K562 (cell line): ENCODE results near the gene SMCO1. TPM values are rescaled to one million over a fixed set of nuclear protein-coding genes. Genes with fewer than 3 reads are reported as not detected.

Experiments used
- ATAC-seq: fragments of 200-7000 bp; cut with Tn5 transposase; 3 replicates; pipeline ENCODE4 v1.9.1; 2020; ENCODE audit warnings: moderate library complexity
- BruUV-seq: library from RNA; stranded (reverse); fragments of 400-500 nt; replicated peaks from 2 replicates; lab custom pipeline; 2021; lab: Mats Ljungman, UMichigan
- CTCF ChIA-PET: fragments of 300-600 bp; formaldehyde crosslinking; extraction: SDS; loops from one replicate; lab custom pipeline; 2021; ENCODE audit warnings: low intra/inter-chr PET ratio; lab: Yijun Ruan, JAX
- POLR2A ChIA-PET: fragments of 300-600, 350-650 bp; sonication (Branson Sonifier 250); formaldehyde crosslinking; extraction: SDS; loops from one replicate; lab custom pipeline; 2021; ENCODE audit warnings: antibody characterized with exemption, inconsistent platforms; lab: Yijun Ruan, JAX
- DNase-seq, 4 experiments: peaks; one replicate each; pipeline versions ENCODE4 v3.0.0 to v3.0.0-alpha.2; 2011 to 2018; ENCODE audit warnings: low spot score in 3 of 4, mixed read lengths in 3 of 4; ENCODE audit errors: extremely low read depth in 1 of 4
- FAIRE-seq: peaks from 2 replicates; lab custom pipeline; 2011; peaks lifted over from hg19 to GRCh38; lab: Jason Lieb, UNC
- H2AFZ ChIP-seq: 2 replicates; pipeline ENCODE4 v1.6.0; 2011; ENCODE audit warnings: low read depth, low read length, control low read depth, inconsistent platforms
- H3K27ac ChIP-seq: fragments of 200-600 bp; 3 replicates; pipeline ENCODE4 v1.8.0; 2011; ENCODE audit warnings: low read depth, mild to moderate bottlenecking, control low read depth, inconsistent platforms, low read length, moderate library complexity, mixed read lengths; ENCODE audit errors: extremely low read depth
- H3K27me3 ChIP-seq, 2 experiments: fragments of 300-600 bp in 1 of 2; 2 replicates in 1 of 2; 3 replicates in 1 of 2; pipeline versions ENCODE4 v1.6.0 to v1.8.0; 2011; ENCODE audit warnings: inconsistent platforms in 2 of 2, low read length in 2 of 2, mild to moderate bottlenecking in 1 of 2, mixed read lengths in 1 of 2, moderate library complexity in 1 of 2; ENCODE audit not compliant: control insufficient read depth in 2 of 2, insufficient read depth in 2 of 2
- H3K36me3 ChIP-seq: fragments of 300-600 bp; 3 replicates; pipeline ENCODE4 v1.8.0; 2011; ENCODE audit warnings: mild to moderate bottlenecking, low read length, inconsistent platforms; ENCODE audit not compliant: control insufficient read depth, insufficient read depth
- H3K4me1 ChIP-seq, 2 experiments: fragments of 200-600 bp in 1 of 2; replicated peaks in 1 of 2; 2 replicates in 1 of 2; 3 replicates in 1 of 2; pipeline versions ENCODE4 v1.5.1 to v1.8.0; 2011; ENCODE audit warnings: inconsistent platforms in 2 of 2, low read length in 2 of 2, mild to moderate bottlenecking in 1 of 2, mixed read lengths in 1 of 2, moderate library complexity in 1 of 2; ENCODE audit not compliant: control insufficient read depth in 2 of 2, insufficient read depth in 2 of 2
- H3K4me2 ChIP-seq: 2 replicates; pipeline ENCODE4 v1.6.1; 2011; ENCODE audit warnings: low read length, control low read depth, inconsistent platforms, mixed read lengths; ENCODE audit not compliant: insufficient read depth
- H3K4me3 ChIP-seq: fragments of 200-600 bp; sonication (generic), shearing (Covaris generic); 2 replicates; pipeline ENCODE4 v1.5.1; 2016; ENCODE audit warnings: control low read depth, inconsistent platforms
- H3K79me2 ChIP-seq: fragments of 200-600 bp; 3 replicates; pipeline ENCODE4 v1.8.0; 2011; ENCODE audit warnings: low read length, inconsistent platforms; ENCODE audit not compliant: control insufficient read depth, insufficient read depth
- H3K9ac ChIP-seq, 2 experiments: 2 replicates each; pipeline versions ENCODE4 v1.6.0 to v1.6.1; 2011; ENCODE audit warnings: low read depth in 2 of 2, low read length in 2 of 2, control low read depth in 1 of 2, inconsistent platforms in 1 of 2, mild to moderate bottlenecking in 1 of 2, mixed read lengths in 1 of 2; ENCODE audit not compliant: insufficient read depth in 1 of 2
- H3K9me1 ChIP-seq: one replicate; pipeline ENCODE4 v1.6.0; 2011; ENCODE audit warnings: inconsistent platforms, mild to moderate bottlenecking, low read length, moderate library complexity; ENCODE audit not compliant: control insufficient read depth, insufficient read depth
- H3K9me3 ChIP-seq: replicated peaks from 2 replicates; pipeline ENCODE4 v1.5.1; 2011; ENCODE audit warnings: low read depth, low read length, inconsistent platforms; ENCODE audit not compliant: control insufficient read depth, insufficient read depth
- H4K20me1 ChIP-seq: replicated peaks from 2 replicates; pipeline ENCODE4 v1.6.1; 2011; ENCODE audit warnings: low read length, inconsistent platforms, mixed read lengths; ENCODE audit not compliant: control insufficient read depth, insufficient read depth
- FOXA1 ChIP-seq: fragments of 450-650 bp; IDR thresholded peaks from 2 replicates; pipeline ENCODE4 v1.6.1; 2016; ENCODE audit warnings: mild to moderate bottlenecking, borderline replicate concordance
- FOXK1 ChIP-seq: sonication (generic); formaldehyde crosslinking; IDR thresholded peaks from 2 replicates; pipeline ENCODE4 v1.8.0; 2022; ENCODE audit warnings: missing genetic modification reagents, mild to moderate bottlenecking, borderline replicate concordance
- HIVEP1 ChIP-seq: fragments of 250-450 bp; sonication (Bioruptor Pico); IDR thresholded peaks from 2 replicates; pipeline ENCODE4 v1.4.0; 2020; ENCODE audit warnings: mild to moderate bottlenecking
- KAT2B ChIP-seq: IDR thresholded peaks from one replicate; pipeline ENCODE4 v1.6.1; 2012; ENCODE audit warnings: low read depth, mild to moderate bottlenecking, control low read depth, inconsistent platforms, low read length, moderate library complexity
- NFE2 ChIP-seq: IDR thresholded peaks from 2 replicates; pipeline ENCODE4 v1.6.1; 2014; ENCODE audit warnings: antibody characterized with exemption, low read depth
- NFIC ChIP-seq: fragments of 450-650 bp; IDR thresholded peaks from 2 replicates; pipeline ENCODE4 v1.6.1; 2017; ENCODE audit warnings: mild to moderate bottlenecking, inconsistent platforms
- SP1 ChIP-seq: sonication (generic); formaldehyde crosslinking; IDR thresholded peaks from 2 replicates; pipeline ENCODE4 v1.8.1; 2022; ENCODE audit warnings: mild to moderate bottlenecking, missing genetic modification reagents
- SRF ChIP-seq, 2 experiments: fragments of 250-450, 450-650 bp in 1 of 2; sonication (Bioruptor Pico) in 1 of 2; sonication (generic) in 1 of 2; formaldehyde crosslinking; IDR thresholded peaks; 2 replicates each; pipeline versions ENCODE4 v1.5.0 to v1.5.1; 2020 to 2022; ENCODE audit warnings: mild to moderate bottlenecking in 1 of 2, missing genetic modification reagents in 1 of 2
- YY1 ChIP-seq, 3 experiments: IDR thresholded peaks; 2 replicates each; pipeline ENCODE4 v1.6.1; 2011; ENCODE audit warnings: low read length in 2 of 3, mild to moderate bottlenecking in 2 of 3, moderate library complexity in 2 of 3, borderline replicate concordance in 1 of 3, control low read depth in 1 of 3, low read depth in 1 of 3; ENCODE audit not compliant: insufficient read depth in 3 of 3, insufficient replicate concordance in 2 of 3, control insufficient read depth in 1 of 3, insufficient read length in 1 of 3; ENCODE audit errors: extremely low read depth in 1 of 3
- ZNF583 ChIP-seq: fragments of 250-450 bp; sonication (Bioruptor Pico); IDR thresholded peaks from 2 replicates; pipeline ENCODE4 v1.4.0; 2020
- WGBS: fragments of 100-300 bp; shearing (Covaris generic); methylation state at CpG from one replicate; pipeline ENCODE4 v1.1.6; 2016; ENCODE audit warnings: low coverage, mixed read lengths; ENCODE audit not compliant: insufficient coverage; ENCODE audit errors: missing lambda C conversion rate; 5-methylcytosine and 5-hydroxymethylcytosine counted together
- in situ Hi-C: fragments of 300-500 bp; cut with MboI; formaldehyde crosslinking; loops from 4 replicates; pipeline ENCODE4 v1.15.0; 2018; ENCODE audit warnings: inconsistent platforms, mixed read lengths
- intact Hi-C: fragments of 100-400 bp; cut with micrococcal nuclease; formaldehyde crosslinking; loops from 2 replicates; pipeline ENCODE4 v1.14.2; 2022
- polyA plus RNA-seq, 8 experiments: library from polyadenylated mRNA; depleted of rRNA in 4 of 8; stranded (reverse) in 5 of 8; unstranded in 3 of 8; fragments of >200 nt; fragmentation: Nextera tagmentation in 2 of 8; fragmentation: Illumina TruSeq in 1 of 8; extraction: Ambion mirVana in 2 of 8; extraction: Trizol in 1 of 8; gene quantifications; 2 replicates each; pipeline versions ENCODE4 v1.2.1 to v1.2.3, GENCODE V29; 2011 to 2014; ENCODE audit warnings: inconsistent platforms in 1 of 8, missing spikeins in 1 of 8
- total RNA-seq, 7 experiments: library from RNA; depleted of rRNA in 6 of 7; stranded (reverse); fragments of >200 nt in 6 of 7; fragmentation: Illumina TruSeq in 2 of 7; extraction: Trizol in 2 of 7; gene quantifications; 2 replicates each; pipeline versions ENCODE4 v1.2.1 to v1.2.3, GENCODE V29; 2011 to 2021; ENCODE audit warnings: low replicate concordance in 1 of 7
- TF ChIP-seq, protein P1 (sequence below): sonication (generic); formaldehyde crosslinking; IDR thresholded peaks from 2 replicates; pipeline ENCODE4 v1.8.0; 2023; ENCODE audit warnings: mild to moderate bottlenecking, missing genetic modification reagents
- TF ChIP-seq, protein P2 (sequence below), 2 experiments: fragments of 450-650 bp; conservative IDR thresholded peaks; 2 replicates each; pipeline ENCODE4 v1.6.1; 2017; ENCODE audit warnings: mild to moderate bottlenecking in 2 of 2, moderate library complexity in 2 of 2
- TF ChIP-seq, protein P3 (sequence below): fragments of 250-450 bp; sonication (Bioruptor Pico); IDR thresholded peaks from 2 replicates; pipeline ENCODE4 v1.8.0; 2021; ENCODE audit warnings: moderate library complexity, mild to moderate bottlenecking, inconsistent platforms

SMCO1 gene
- total and polyA plus RNA-seq, 9 of the 15 experiments (the other 6 are each of a cell fraction or from before 2014, with no cell fraction given), result 0.05 to 0.35 (median 0.12) TPM; not detected in 5

GRCh38 chr3:196517919-196518318 is 2.8 kb upstream of the SMCO1 start:
- peak overlapping the region; percentile 61; the same call in 2 of the 3 replicates for H3K27ac ChIP-seq
- intact Hi-C loops (loop anchor here (2.0 to 10.0 kb wide), 6 partner anchors 17 to 433 kb away; partner anchors contain the start of genes TFRC and TM4SF19), in situ Hi-C loops (loop anchor here (5.0 to 25.0 kb wide), 3 partner anchors 496 to 806 kb away; partner anchors contain the start of gene MUC20)
- ATAC-seq (peak; percentile 11; the same call in 2 of the 3 replicates), FAIRE-seq (peak; percentile 58), DNase-seq (peak in 1 of 4 experiments; percentile 77)
- POLR2A ChIA-PET, result interaction anchor here (0.7 to 0.9 kb wide), 4 partner anchors 11 to 438 kb away, joined by 3 to 4 read pairs (median 3); no protein-coding TSS in a partner anchor
- no peaks in the 10 kb centered on the region for H3K79me2 ChIP-seq
- H3K4me2 ChIP-seq, result no peak overlapping the region
- H3K9me1 ChIP-seq, result no peaks in the 10 kb centered on the region
- no TSS peak for BruUV-seq
- H3K9ac ChIP-seq, result no peak overlapping the region
- peak overlapping the region; percentile 96 for H2AFZ ChIP-seq
- 47% methylated on average over 2 of the region's 2 CpGs for WGBS
- H3K27me3 ChIP-seq, result no peaks in the 10 kb centered on the region
- H3K4me1 ChIP-seq, result peaks cover 15 to 51% of the 10 kb centered on the region in 2 experiments
- no peaks in the 10 kb centered on the region for H3K36me3 ChIP-seq
- no peak overlapping the region for H3K4me3 ChIP-seq
- CTCF ChIA-PET, result interaction anchor here (1.1 to 2.2 kb wide), 2 partner anchors 264 to 265 kb away, joined by 8 to 23 read pairs; no protein-coding TSS in a partner anchor
- H4K20me1 ChIP-seq, result no peaks in the 10 kb centered on the region
- H3K9me3 ChIP-seq, result no peaks in the 10 kb centered on the region
- TF ChIP-seq SRF (CRISPR knock-in tag; IDR thresholded peaks at IDR 0.05) (peak in 1 of 2 experiments; percentile 92; a peak in 2 of 4 replicates), HIVEP1 (CRISPR knock-in tag) (no peak), FOXK1 (CRISPR knock-in tag) (0 out of 2 replicates have a peak, but pooled peaks have one; percentile 31), NFE2 (0 out of 2 replicates have a peak, but pooled peaks have one; percentile 9), KAT2B (no peak), FOXA1 (no peak), YY1 (IDR thresholded peaks at IDR 0.05; ENCODE audit: borderline replicate concordance in 1 of 3, control insufficient read depth in 1 of 3, extremely low read depth in 1 of 3, insufficient read depth in 3 of 3, insufficient read length in 1 of 3, insufficient replicate concordance in 2 of 3, low read depth in 1 of 3, low read length in 2 of 3) (peak in 1 of 3 experiments; percentile 63), NFIC (peak; percentile 94), SP1 (CRISPR knock-in tag) (0 out of 2 replicates have a peak, but pooled peaks have one; percentile 27), ZNF583 (CRISPR knock-in tag) (no peak)
- TF ChIP-seq, protein P1, sequence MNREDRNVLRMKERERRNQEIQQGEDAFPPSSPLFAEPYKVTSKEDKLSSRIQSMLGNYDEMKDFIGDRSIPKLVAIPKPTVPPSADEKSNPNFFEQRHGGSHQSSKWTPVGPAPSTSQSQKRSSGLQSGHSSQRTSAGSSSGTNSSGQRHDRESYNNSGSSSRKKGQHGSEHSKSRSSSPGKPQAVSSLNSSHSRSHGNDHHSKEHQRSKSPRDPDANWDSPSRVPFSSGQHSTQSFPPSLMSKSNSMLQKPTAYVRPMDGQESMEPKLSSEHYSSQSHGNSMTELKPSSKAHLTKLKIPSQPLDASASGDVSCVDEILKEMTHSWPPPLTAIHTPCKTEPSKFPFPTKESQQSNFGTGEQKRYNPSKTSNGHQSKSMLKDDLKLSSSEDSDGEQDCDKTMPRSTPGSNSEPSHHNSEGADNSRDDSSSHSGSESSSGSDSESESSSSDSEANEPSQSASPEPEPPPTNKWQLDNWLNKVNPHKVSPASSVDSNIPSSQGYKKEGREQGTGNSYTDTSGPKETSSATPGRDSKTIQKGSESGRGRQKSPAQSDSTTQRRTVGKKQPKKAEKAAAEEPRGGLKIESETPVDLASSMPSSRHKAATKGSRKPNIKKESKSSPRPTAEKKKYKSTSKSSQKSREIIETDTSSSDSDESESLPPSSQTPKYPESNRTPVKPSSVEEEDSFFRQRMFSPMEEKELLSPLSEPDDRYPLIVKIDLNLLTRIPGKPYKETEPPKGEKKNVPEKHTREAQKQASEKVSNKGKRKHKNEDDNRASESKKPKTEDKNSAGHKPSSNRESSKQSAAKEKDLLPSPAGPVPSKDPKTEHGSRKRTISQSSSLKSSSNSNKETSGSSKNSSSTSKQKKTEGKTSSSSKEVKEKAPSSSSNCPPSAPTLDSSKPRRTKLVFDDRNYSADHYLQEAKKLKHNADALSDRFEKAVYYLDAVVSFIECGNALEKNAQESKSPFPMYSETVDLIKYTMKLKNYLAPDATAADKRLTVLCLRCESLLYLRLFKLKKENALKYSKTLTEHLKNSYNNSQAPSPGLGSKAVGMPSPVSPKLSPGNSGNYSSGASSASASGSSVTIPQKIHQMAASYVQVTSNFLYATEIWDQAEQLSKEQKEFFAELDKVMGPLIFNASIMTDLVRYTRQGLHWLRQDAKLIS (CRISPR knock-in tag), result 0 out of 2 replicates have a peak, but pooled peaks have one; percentile 60
- TF ChIP-seq, protein P2, sequence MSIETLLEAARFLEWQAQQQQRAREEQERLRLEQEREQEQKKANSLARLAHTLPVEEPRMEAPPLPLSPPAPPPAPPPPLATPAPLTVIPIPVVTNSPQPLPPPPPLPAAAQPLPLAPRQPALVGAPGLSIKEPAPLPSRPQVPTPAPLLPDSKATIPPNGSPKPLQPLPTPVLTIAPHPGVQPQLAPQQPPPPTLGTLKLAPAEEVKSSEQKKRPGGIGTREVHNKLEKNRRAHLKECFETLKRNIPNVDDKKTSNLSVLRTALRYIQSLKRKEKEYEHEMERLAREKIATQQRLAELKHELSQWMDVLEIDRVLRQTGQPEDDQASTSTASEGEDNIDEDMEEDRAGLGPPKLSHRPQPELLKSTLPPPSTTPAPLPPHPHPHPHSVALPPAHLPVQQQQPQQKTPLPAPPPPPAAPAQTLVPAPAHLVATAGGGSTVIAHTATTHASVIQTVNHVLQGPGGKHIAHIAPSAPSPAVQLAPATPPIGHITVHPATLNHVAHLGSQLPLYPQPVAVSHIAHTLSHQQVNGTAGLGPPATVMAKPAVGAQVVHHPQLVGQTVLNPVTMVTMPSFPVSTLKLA (conservative IDR thresholded peaks at IDR 0.05), result 0 out of 4 replicates have a peak, but pooled peaks of 1 of the 2 experiments have one; percentile 31
- TF ChIP-seq, protein P3, sequence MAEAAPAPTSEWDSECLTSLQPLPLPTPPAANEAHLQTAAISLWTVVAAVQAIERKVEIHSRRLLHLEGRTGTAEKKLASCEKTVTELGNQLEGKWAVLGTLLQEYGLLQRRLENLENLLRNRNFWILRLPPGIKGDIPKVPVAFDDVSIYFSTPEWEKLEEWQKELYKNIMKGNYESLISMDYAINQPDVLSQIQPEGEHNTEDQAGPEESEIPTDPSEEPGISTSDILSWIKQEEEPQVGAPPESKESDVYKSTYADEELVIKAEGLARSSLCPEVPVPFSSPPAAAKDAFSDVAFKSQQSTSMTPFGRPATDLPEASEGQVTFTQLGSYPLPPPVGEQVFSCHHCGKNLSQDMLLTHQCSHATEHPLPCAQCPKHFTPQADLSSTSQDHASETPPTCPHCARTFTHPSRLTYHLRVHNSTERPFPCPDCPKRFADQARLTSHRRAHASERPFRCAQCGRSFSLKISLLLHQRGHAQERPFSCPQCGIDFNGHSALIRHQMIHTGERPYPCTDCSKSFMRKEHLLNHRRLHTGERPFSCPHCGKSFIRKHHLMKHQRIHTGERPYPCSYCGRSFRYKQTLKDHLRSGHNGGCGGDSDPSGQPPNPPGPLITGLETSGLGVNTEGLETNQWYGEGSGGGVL (CRISPR knock-in tag), result no peak
